DMS 273 (cell line): ENCODE measurements around the gene ACSL6.

Source experiments
- DNase-seq: peaks from one replicate; lab custom pipeline; 2025; ENCODE audit not compliant: unreplicated experiment; lab: John Stamatoyannopoulos, UW

The ACSL6 gene

GRCh38 chr5:132001647-132002561 is 9.6 kb downstream of the ACSL6 start:
- no peak for DNase-seq

GRCh38 chr5:132000677-132001453 is 10.6 kb downstream of the ACSL6 start:
- no peak for DNase-seq

GRCh38 chr5:132000241-132000490 is 11.3 kb downstream of the ACSL6 start:
- DNase-seq = no peak

- peak; percentile 60 for DNase-seq
Observed at GRCh38 chr5:131999441-132000240, 11.8 kb downstream of the ACSL6 start.

GRCh38 chr5:131999041-131999440 is 12.4 kb downstream of the ACSL6 start:
- DNase-seq = no peak

GRCh38 chr5:131998431-131999040 is 12.9 kb downstream of the ACSL6 start:
- DNase-seq = no peak

GRCh38 chr5:131997727-131998117 is 13.7 kb downstream of the ACSL6 start:
- DNase-seq = no peak

GRCh38 chr5:131997026-131997726 is 14.3 kb downstream of the ACSL6 start:
- DNase-seq = no peak

GRCh38 chr5:131996210-131997025 is 15.0 kb downstream of the ACSL6 start:
- DNase-seq = peak; percentile 30

- DNase-seq = no peak
Observed at GRCh38 chr5:131994533-131995226, 16.8 kb downstream of the ACSL6 start.

GRCh38 chr5:131994090-131994489 is 17.4 kb downstream of the ACSL6 start:
- DNase-seq = no peak

GRCh38 chr5:131993676-131994075 is 17.8 kb downstream of the ACSL6 start:
- no peak for DNase-seq

- no peak for DNase-seq
Observed at GRCh38 chr5:131992370-131992769, 19.1 kb downstream of the ACSL6 start.

- no peak for DNase-seq
Observed at GRCh38 chr5:131991593-131992324, 19.7 kb downstream of the ACSL6 start.

GRCh38 chr5:131990716-131991115 is 20.7 kb downstream of the ACSL6 start:
- no peak for DNase-seq

GRCh38 chr5:131988601-131989000 is 22.9 kb downstream of the ACSL6 start:
- no peak for DNase-seq

GRCh38 chr5:131987251-131987650 is 24.2 kb downstream of the ACSL6 start:
- DNase-seq = no peak

- no peak for DNase-seq
Observed at GRCh38 chr5:131986161-131986912, 25.1 kb downstream of the ACSL6 start.
